ENCODE measurements around the gene ASB10.

The ASB10 gene

GRCh38 chr7:151226875-151227782, 40.1 kb upstream of the ASB10 start, which contains the start of gene ABCF2:
Gene ABCF2 (minus strand): TSS chr7:151227205. CDS start chr7:151226458, 747 bp downstream.
- H3K27me3 ChIP-seq (replicated peaks; ENCODE audit: control insufficient read depth, insufficient read depth, low read length) = no peaks in the 10 kb centered on the region
- DNase-seq (ENCODE audit: low read depth) = peak; percentile 100

GRCh38 chr7:151226560-151226874, 39.5 kb upstream of the ASB10 start:
- Histone ChIP-seq H3K4me1 (ENCODE audit: control insufficient read depth, insufficient read depth, low read length) (peaks cover 21% of the 10 kb centered on the region), H3K4me3 (ENCODE audit: low read length) (peak overlapping the region; percentile 88), H3K9me3 (ENCODE audit: control insufficient read depth, low read length) (no peaks in the 10 kb centered on the region), H3K27me3 (replicated peaks; ENCODE audit: control insufficient read depth, insufficient read depth, low read length) (no peaks in the 10 kb centered on the region), H3K36me3 (ENCODE audit: control insufficient read depth, insufficient read depth, low read length, severe bottlenecking) (peaks cover 35% of the 10 kb centered on the region), H3K9ac (ENCODE audit: low read length) (peak overlapping the region; percentile 95)
- DNase-seq (ENCODE audit: low read depth) = no peak

More at GRCh38 chr7:151226875-151227782, 40.1 kb upstream of the ASB10 start, which contains the start of gene ABCF2:
- H3K4me1 ChIP-seq (ENCODE audit: control insufficient read depth, insufficient read depth, low read length) = peaks cover 26% of the 10 kb centered on the region
- peaks cover 29% of the 10 kb centered on the region for H3K36me3 ChIP-seq (ENCODE audit: control insufficient read depth, insufficient read depth, low read length, severe bottlenecking)
- H3K9me3 ChIP-seq (ENCODE audit: control insufficient read depth, low read length) = no peaks in the 10 kb centered on the region
- H3K4me3 ChIP-seq (ENCODE audit: low read length) = peak within 1 kb of the TSS; percentile 88
- peak within 1 kb of the TSS; percentile 95 for H3K9ac ChIP-seq (ENCODE audit: low read length)

- Histone ChIP-seq H3K4me3 (ENCODE audit: low read length) (peak overlapping the region; percentile 88), H3K36me3 (ENCODE audit: control insufficient read depth, insufficient read depth, low read length, severe bottlenecking) (peaks cover 38% of the 10 kb centered on the region), H3K27me3 (replicated peaks; ENCODE audit: control insufficient read depth, insufficient read depth, low read length) (no peaks in the 10 kb centered on the region), H3K9ac (ENCODE audit: low read length) (peak overlapping the region; percentile 95), H3K4me1 (ENCODE audit: control insufficient read depth, insufficient read depth, low read length) (peaks cover 20% of the 10 kb centered on the region), H3K9me3 (ENCODE audit: control insufficient read depth, low read length) (no peaks in the 10 kb centered on the region)
- no peak for DNase-seq (ENCODE audit: low read depth)
Observed at GRCh38 chr7:151225948-151226510, 39.0 kb upstream of the ASB10 start.

- peaks cover 20% of the 10 kb centered on the region for H3K4me1 ChIP-seq (ENCODE audit: control insufficient read depth, insufficient read depth, low read length)
- H3K9me3 ChIP-seq (ENCODE audit: control insufficient read depth, low read length) = no peaks in the 10 kb centered on the region
- H3K4me3 ChIP-seq (ENCODE audit: low read length) = no peak overlapping the region
- H3K9ac ChIP-seq (ENCODE audit: low read length) = no peak overlapping the region
- H3K36me3 ChIP-seq (ENCODE audit: control insufficient read depth, insufficient read depth, low read length, severe bottlenecking) = peaks cover 60% of the 10 kb centered on the region
- DNase-seq (ENCODE audit: low read depth) = no peak
- no peaks in the 10 kb centered on the region for H3K27me3 ChIP-seq (replicated peaks; ENCODE audit: control insufficient read depth, insufficient read depth, low read length)
Observed at GRCh38 chr7:151223728-151224127, 36.7 kb upstream of the ASB10 start.

- Histone ChIP-seq H3K9ac (ENCODE audit: low read length) (no peak overlapping the region), H3K27me3 (replicated peaks; ENCODE audit: control insufficient read depth, insufficient read depth, low read length) (no peaks in the 10 kb centered on the region), H3K4me3 (ENCODE audit: low read length) (no peak overlapping the region), H3K4me1 (ENCODE audit: control insufficient read depth, insufficient read depth, low read length) (no peaks in the 10 kb centered on the region), H3K36me3 (ENCODE audit: control insufficient read depth, insufficient read depth, low read length, severe bottlenecking) (peaks cover 97% of the 10 kb centered on the region), H3K9me3 (ENCODE audit: control insufficient read depth, low read length) (no peaks in the 10 kb centered on the region)
- DNase-seq (ENCODE audit: low read depth) = no peak
Observed at GRCh38 chr7:151218170-151218569, 31.1 kb upstream of the ASB10 start.

GRCh38 chr7:151215396-151215795, 28.3 kb upstream of the ASB10 start:
- peaks cover 77% of the 10 kb centered on the region for H3K36me3 ChIP-seq (ENCODE audit: control insufficient read depth, insufficient read depth, low read length, severe bottlenecking)

GRCh38 chr7:151213826-151214225, 26.8 kb upstream of the ASB10 start:
- no peak for DNase-seq (ENCODE audit: low read depth)
- H3K36me3 ChIP-seq (ENCODE audit: control insufficient read depth, insufficient read depth, low read length, severe bottlenecking) = peaks cover 63% of the 10 kb centered on the region
- no peaks in the 10 kb centered on the region for H3K9me3 ChIP-seq (ENCODE audit: control insufficient read depth, low read length)
- no peak overlapping the region for H3K4me3 ChIP-seq (ENCODE audit: low read length)
- no peak overlapping the region for H3K9ac ChIP-seq (ENCODE audit: low read length)
- H3K4me1 ChIP-seq (ENCODE audit: control insufficient read depth, insufficient read depth, low read length) = no peaks in the 10 kb centered on the region
- H3K27me3 ChIP-seq (replicated peaks; ENCODE audit: control insufficient read depth, insufficient read depth, low read length) = no peaks in the 10 kb centered on the region

More at GRCh38 chr7:151215396-151215795, 28.3 kb upstream of the ASB10 start:
- no peak overlapping the region for H3K4me3 ChIP-seq (ENCODE audit: low read length)
- no peaks in the 10 kb centered on the region for H3K9me3 ChIP-seq (ENCODE audit: control insufficient read depth, low read length)
- DNase-seq (ENCODE audit: low read depth) = no peak
- H3K9ac ChIP-seq (ENCODE audit: low read length) = no peak overlapping the region
- H3K27me3 ChIP-seq (replicated peaks; ENCODE audit: control insufficient read depth, insufficient read depth, low read length) = no peaks in the 10 kb centered on the region
- H3K4me1 ChIP-seq (ENCODE audit: control insufficient read depth, insufficient read depth, low read length) = no peaks in the 10 kb centered on the region

GRCh38 chr7:151212626-151213025, 25.6 kb upstream of the ASB10 start:
- no peak for DNase-seq (ENCODE audit: low read depth)
- no peaks in the 10 kb centered on the region for H3K4me1 ChIP-seq (ENCODE audit: control insufficient read depth, insufficient read depth, low read length)
- H3K9ac ChIP-seq (ENCODE audit: low read length) = no peak overlapping the region
- H3K4me3 ChIP-seq (ENCODE audit: low read length) = no peak overlapping the region
- H3K9me3 ChIP-seq (ENCODE audit: control insufficient read depth, low read length) = no peaks in the 10 kb centered on the region
- peaks cover 51% of the 10 kb centered on the region for H3K36me3 ChIP-seq (ENCODE audit: control insufficient read depth, insufficient read depth, low read length, severe bottlenecking)
- peaks cover 6% of the 10 kb centered on the region for H3K27me3 ChIP-seq (replicated peaks; ENCODE audit: control insufficient read depth, insufficient read depth, low read length)

- peaks cover 16% of the 10 kb centered on the region for H3K27me3 ChIP-seq (replicated peaks; ENCODE audit: control insufficient read depth, insufficient read depth, low read length)
- H3K9ac ChIP-seq (ENCODE audit: low read length) = no peak overlapping the region
- H3K4me3 ChIP-seq (ENCODE audit: low read length) = no peak overlapping the region
- no peak for DNase-seq (ENCODE audit: low read depth)
- no peaks in the 10 kb centered on the region for H3K4me1 ChIP-seq (ENCODE audit: control insufficient read depth, insufficient read depth, low read length)
- peaks cover 37% of the 10 kb centered on the region for H3K36me3 ChIP-seq (ENCODE audit: control insufficient read depth, insufficient read depth, low read length, severe bottlenecking)
- H3K9me3 ChIP-seq (ENCODE audit: control insufficient read depth, low read length) = no peaks in the 10 kb centered on the region
Observed at GRCh38 chr7:151211155-151211772, 24.2 kb upstream of the ASB10 start.

GRCh38 chr7:151210087-151210854, 23.2 kb upstream of the ASB10 start, which contains the start of gene H2BK1:
Gene H2BK1 (minus strand): TSS chr7:151210488. CDS start chr7:151210318, 170 bp downstream.
- no peaks in the 10 kb centered on the region for H3K9me3 ChIP-seq (ENCODE audit: control insufficient read depth, low read length)
- no peak for DNase-seq (ENCODE audit: low read depth)
- no peak within 1 kb of the TSS for H3K4me3 ChIP-seq (ENCODE audit: low read length)

More at GRCh38 chr7:151210087-151210854, 23.2 kb upstream of the ASB10 start, which contains the start of gene H2BK1:
- Histone ChIP-seq H3K9ac (ENCODE audit: low read length) (no peak within 1 kb of the TSS), H3K36me3 (ENCODE audit: control insufficient read depth, insufficient read depth, low read length, severe bottlenecking) (peaks cover 27% of the 10 kb centered on the region), H3K4me1 (ENCODE audit: control insufficient read depth, insufficient read depth, low read length) (no peaks in the 10 kb centered on the region), H3K27me3 (replicated peaks; ENCODE audit: control insufficient read depth, insufficient read depth, low read length) (peaks cover 25% of the 10 kb centered on the region)

Data from adipocyte (in vitro differentiated cells).